ENCODE data around the gene KCNH3. TPM values are rescaled to one million over a fixed set of nuclear protein-coding genes. Genes with fewer than 3 reads are reported as not detected.

The KCNH3 gene
- total and polyA plus RNA-seq, 2 donors (not counting 3 experiments of a cell fraction or from before 2014, with no cell fraction given), result 0.13 to 0.14 TPM

DNA sequence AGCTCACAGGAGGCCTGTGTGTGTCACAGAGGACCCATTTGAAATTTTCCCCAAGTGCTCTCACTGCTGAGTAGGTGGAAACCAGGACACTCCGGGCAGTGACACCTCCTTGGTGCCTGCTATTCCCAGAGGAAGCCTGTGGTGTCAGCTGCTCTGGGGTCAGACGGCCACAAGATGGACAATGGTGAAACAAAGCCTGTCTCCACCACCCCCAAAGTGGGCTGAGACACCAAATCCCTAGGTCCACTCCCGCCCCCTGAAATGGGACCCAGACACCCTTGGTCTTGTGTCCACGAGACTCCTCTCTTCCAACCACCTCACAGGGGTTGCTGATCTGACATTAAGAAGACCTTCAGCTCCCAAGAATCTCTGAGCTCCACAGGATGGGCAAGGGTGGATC lies 7.0 kb downstream of the KCNH3 start:
- no peak overlapping the region for H2AFZ ChIP-seq (ENCODE audit: low read depth, low read length)
- H3K9me3 ChIP-seq (replicated peaks; ENCODE audit: control insufficient read depth, insufficient read depth, low read length), result no peaks in the 10 kb centered on the region
- BruUV-seq (replicated peaks), result no TSS peak
- dilution Hi-C loops (cut with MboI; ENCODE audit: extremely low pct_ligation_motif_present, low sequenced_read_pairs) (no loop called here), intact Hi-C loops (cut with micrococcal nuclease) (no loop called here)
- TF ChIP-seq EZH2 (IDR thresholded peaks at IDR 0.05; ENCODE audit: borderline replicate concordance, low read depth, low read length, severe bottlenecking) (no peak), POLR2A (IDR thresholded peaks at IDR 0.05; ENCODE audit: low read depth, low read length) (no peak), JUN (IDR thresholded peaks at IDR 0.05; ENCODE audit: borderline replicate concordance, insufficient read depth, insufficient read length, low read depth) (no peak), MYC (IDR thresholded peaks at IDR 0.05; ENCODE audit: low read depth, low read length) (no peak), FOS (IDR thresholded peaks at IDR 0.05; ENCODE audit: borderline replicate concordance, insufficient read depth, low read length) (no peak), POLR2AphosphoS5 (IDR thresholded peaks at IDR 0.05; ENCODE audit: insufficient read depth, low read depth, low read length) (no peak), GATA2 (IDR thresholded peaks at IDR 0.05; ENCODE audit: insufficient read depth, insufficient read length, low read depth, low read length) (no peak)
- TF ChIP-seq, protein P1, sequence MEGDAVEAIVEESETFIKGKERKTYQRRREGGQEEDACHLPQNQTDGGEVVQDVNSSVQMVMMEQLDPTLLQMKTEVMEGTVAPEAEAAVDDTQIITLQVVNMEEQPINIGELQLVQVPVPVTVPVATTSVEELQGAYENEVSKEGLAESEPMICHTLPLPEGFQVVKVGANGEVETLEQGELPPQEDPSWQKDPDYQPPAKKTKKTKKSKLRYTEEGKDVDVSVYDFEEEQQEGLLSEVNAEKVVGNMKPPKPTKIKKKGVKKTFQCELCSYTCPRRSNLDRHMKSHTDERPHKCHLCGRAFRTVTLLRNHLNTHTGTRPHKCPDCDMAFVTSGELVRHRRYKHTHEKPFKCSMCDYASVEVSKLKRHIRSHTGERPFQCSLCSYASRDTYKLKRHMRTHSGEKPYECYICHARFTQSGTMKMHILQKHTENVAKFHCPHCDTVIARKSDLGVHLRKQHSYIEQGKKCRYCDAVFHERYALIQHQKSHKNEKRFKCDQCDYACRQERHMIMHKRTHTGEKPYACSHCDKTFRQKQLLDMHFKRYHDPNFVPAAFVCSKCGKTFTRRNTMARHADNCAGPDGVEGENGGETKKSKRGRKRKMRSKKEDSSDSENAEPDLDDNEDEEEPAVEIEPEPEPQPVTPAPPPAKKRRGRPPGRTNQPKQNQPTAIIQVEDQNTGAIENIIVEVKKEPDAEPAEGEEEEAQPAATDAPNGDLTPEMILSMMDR (IDR thresholded peaks at IDR 0.05; ENCODE audit: extremely low read depth in 1 of 2, insufficient read depth in 1 of 2, low read depth in 1 of 2, low read length in 2 of 2), result no peak
- TF ChIP-seq, protein P2, sequence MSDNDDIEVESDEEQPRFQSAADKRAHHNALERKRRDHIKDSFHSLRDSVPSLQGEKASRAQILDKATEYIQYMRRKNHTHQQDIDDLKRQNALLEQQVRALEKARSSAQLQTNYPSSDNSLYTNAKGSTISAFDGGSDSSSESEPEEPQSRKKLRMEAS (IDR thresholded peaks at IDR 0.05; ENCODE audit: insufficient read depth, insufficient read length), result no peak
- H3K9me1 ChIP-seq (replicated peaks; ENCODE audit: control insufficient read depth, extremely low read depth, insufficient read depth, low read length), result no peaks in the 10 kb centered on the region
- peaks cover under 1 to 5% of the 10 kb centered on the region in 2 experiments for H3K27me3 ChIP-seq (ENCODE audit: control insufficient read depth in 2 of 2, insufficient read depth in 2 of 2, low read length in 2 of 2)
- H3K27ac ChIP-seq (ENCODE audit: insufficient read depth, low read depth, low read length), result no peak overlapping the region
- peaks cover 6% of the 10 kb centered on the region for H3K4me1 ChIP-seq (ENCODE audit: control insufficient read depth, extremely low read depth, insufficient read depth, low read length)
- no peaks in the 10 kb centered on the region for H3K36me3 ChIP-seq (ENCODE audit: control insufficient read depth in 2 of 2, extremely low read depth in 1 of 2, insufficient read depth in 2 of 2, low read length in 2 of 2)
- no peak overlapping the region for H3K4me2 ChIP-seq (ENCODE audit: insufficient read depth, low read length)
- peak; percentile 4 for FAIRE-seq
- no peak for DNase-seq (ENCODE audit: low read depth, low spot score)
- H3K79me2 ChIP-seq (ENCODE audit: control insufficient read depth, insufficient read depth, low read length), result no peaks in the 10 kb centered on the region
- CTCF ChIA-PET, result interaction anchor here (0.6 to 1.8 kb wide), 6 partner anchors 10 to 198 kb away, joined by 3 to 4 read pairs (median 4); no protein-coding TSS in a partner anchor
- no peak overlapping the region for H3K9ac ChIP-seq (replicated peaks; ENCODE audit: extremely low read depth, insufficient read depth, low read length)
- no peak overlapping the region for H3K4me3 ChIP-seq (replicated peaks in 1 of 3; ENCODE audit: insufficient read depth in 1 of 3, low read depth in 1 of 3, low read length in 3 of 3)
- POLR2A ChIA-PET, result interaction anchor here (0.6 kb wide), 1 partner anchor 29 kb away, joined by 6 read pairs; no protein-coding TSS in a partner anchor
- H4K20me1 ChIP-seq (replicated peaks; ENCODE audit: control insufficient read depth, extremely low read depth, insufficient read depth, low read length), result no peaks in the 10 kb centered on the region

Data from endothelial cell of umbilical vein (primary cell).